HepG2 (cell line): ENCODE data around the gene OR1J2. TPM values are rescaled to one million over a fixed set of nuclear protein-coding genes. Genes with fewer than 3 reads are reported as not detected.

Experiments
- BCL6 ChIP-seq: IDR thresholded peaks from 2 replicates; pipeline ENCODE4 v1.6.1; 2016; ENCODE audit warnings: missing genetic modification reagents, missing compliant biosample characterization
- EEA1 ChIP-seq: sonication (generic); formaldehyde crosslinking; IDR thresholded peaks from 2 replicates; pipeline ENCODE4 v1.5.1; 2020; ENCODE audit warnings: mild to moderate bottlenecking, missing genetic modification reagents, borderline replicate concordance
- MAX ChIP-seq: IDR thresholded peaks from 2 replicates; pipeline ENCODE4 v1.6.1; 2012; ENCODE audit warnings: inconsistent platforms
- SP1 ChIP-seq, 2 experiments: fragments of 450-650 bp in 1 of 2; sonication (generic) in 1 of 2; formaldehyde crosslinking in 1 of 2; IDR thresholded peaks; 2 replicates each; pipeline versions ENCODE4 v1.4.0 to v1.6.1; 2016 to 2020; ENCODE audit warnings: missing genetic modification reagents in 1 of 2
- ZNF574 ChIP-seq: sonication (generic); formaldehyde crosslinking; IDR thresholded peaks from 2 replicates; pipeline ENCODE4 v1.4.0; 2020; ENCODE audit warnings: missing genetic modification reagents
- polyA plus RNA-seq, 8 experiments: library from polyadenylated mRNA; depleted of rRNA in 3 of 8; stranded (reverse) in 7 of 8; unstranded in 1 of 8; fragments of >200 nt; fragmentation: Illumina TruSeq in 4 of 8; extraction: Trizol in 4 of 8; gene quantifications; 2 replicates each; pipeline versions ENCODE4 v1.2.1 to v1.2.3, GENCODE V29; 2011 to 2016; ENCODE audit warnings: low read depth in 4 of 8, missing spikeins in 1 of 8, mixed read lengths in 1 of 8; ENCODE audit not compliant: insufficient read depth in 1 of 8
- total RNA-seq, 5 experiments: library from RNA; depleted of rRNA; stranded (reverse); fragments of >200 nt; fragmentation: Illumina TruSeq; extraction: Trizol; gene quantifications; 2 replicates each; pipeline ENCODE4 v1.2.3, GENCODE V29; 2016; ENCODE audit warnings: low read depth in 1 of 5

Gene OR1J2
- total and polyA plus RNA-seq, 2 of the 13 experiments (the other 11 are each of a cell fraction or from before 2014, with no cell fraction given): not detected

- TF ChIP-seq EEA1 (CRISPR knock-in tag) (0 out of 2 replicates have a peak, but pooled peaks have one; percentile 20), MAX (0 out of 2 replicates have a peak, but pooled peaks have one; percentile 22), BCL6 (CRISPR knock-in tag) (no peak), ZNF574 (CRISPR knock-in tag) (peak; percentile 99), SP1 (IDR thresholded peaks at IDR 0.05) (no peak), SP1 (CRISPR knock-in tag; IDR thresholded peaks at IDR 0.05) (0 out of 2 replicates have a peak, but pooled peaks have one; percentile 17)
Measured at GRCh38 chr9:122463828-122464632, 46.6 kb upstream of the OR1J2 start (continued).
